ENCODE results near the gene PCDHGC5. TPM values are rescaled to one million over a fixed set of nuclear protein-coding genes. Genes with fewer than 3 reads are reported as not detected.
A peak's percentile ranks its signal among the peaks of the same experiment; 100 is the strongest.

Gene PCDHGC5
- total and polyA plus RNA-seq, 2 experiments from 2014 or later = 0.16 to 1.5 TPM

- TF ChIP-seq ZNF462 (CRISPR knock-in tag; IDR thresholded peaks at IDR 0.05) = no peak
- peak; percentile 12; the same call in 1 of the 2 replicates for TF ChIP-seq CREB1 (CRISPR knock-in tag; IDR thresholded peaks at IDR 0.05; ENCODE audit: low read depth)
- no peak for TF ChIP-seq NANOG (IDR thresholded peaks at IDR 0.05; ENCODE audit: borderline replicate concordance)
Observed at GRCh38 chr5:141491323-141492167, 2.7 kb downstream of the PCDHGC5 start (continued).

GRCh38 chr5:141492168-141492885, 3.4 kb downstream of the PCDHGC5 start:
- peak overlapping the region; percentile 59 for H2AFZ ChIP-seq
- Mint-ChIP-seq H3K27ac (no peak overlapping the region), H3K4me1 (peaks cover 59% of the 10 kb centered on the region), H3K4me3 (peak overlapping the region; percentile 77), H3K27me3 (ENCODE audit: insufficient read depth, low read depth, poor library complexity) (peaks cover 62% of the 10 kb centered on the region), H3K36me3 (ENCODE audit: low read depth) (peaks cover 8% of the 10 kb centered on the region), H3K9me3 (no peaks in the 10 kb centered on the region)
- peaks cover 57% of the 10 kb centered on the region for H3K27me3 ChIP-seq (ENCODE audit: insufficient read depth)
- H3K27ac ChIP-seq (ENCODE audit: low read depth) = no peak overlapping the region
- peak; percentile 70 for DNase-seq (ENCODE audit: low spot score)
- H3K4me1 ChIP-seq (ENCODE audit: insufficient read depth) = peaks cover 45% of the 10 kb centered on the region
- no peaks in the 10 kb centered on the region for H3K36me3 ChIP-seq (ENCODE audit: insufficient read depth)
- H4K20me1 ChIP-seq (replicated peaks; ENCODE audit: insufficient read depth) = peaks cover 3% of the 10 kb centered on the region; the same call in 1 of the 2 replicates
- peak overlapping the region; percentile 76 for H3K4me3 ChIP-seq
- no peaks in the 10 kb centered on the region for H3K9me2 ChIP-seq (ENCODE audit: insufficient read depth)
- H3F3A ChIP-seq (replicated peaks; ENCODE audit: low read depth) = 0 out of 2 replicates have a peak, but pooled peaks cover 10% of the 10 kb centered on the region
- no peaks in the 10 kb centered on the region for H3K79me2 ChIP-seq (replicated peaks; ENCODE audit: insufficient read depth)
- peak overlapping the region; percentile 93 for H3K4me2 ChIP-seq
- peak; percentile 46 for ATAC-seq
- TF ChIP-seq CREB1 (CRISPR knock-in tag; IDR thresholded peaks at IDR 0.05; ENCODE audit: low read depth) (no peak), CTCF (conservative IDR thresholded peaks at IDR 0.05; ENCODE audit: low read depth in 2 of 2) (no peak), ZNF462 (CRISPR knock-in tag; IDR thresholded peaks at IDR 0.05) (no peak)
